WERI-Rb-1 (cell line): ENCODE measurements around the gene DLEC1.

Experiments
- DNase-seq: peaks from one replicate; pipeline ENCODE4 v3.0.0-alpha.2; 2020
- H3K27ac ChIP-seq: fragments of 250-450 bp; sonication (Bioruptor Pico); 2 replicates; pipeline ENCODE4 v1.5.1; 2020; ENCODE audit warnings: mild to moderate bottlenecking, moderate library complexity
- H3K27me3 ChIP-seq: fragments of 250-450 bp; sonication (Bioruptor Pico); 2 replicates; pipeline ENCODE4 v1.5.1; 2021; ENCODE audit warnings: mild to moderate bottlenecking, low read depth, moderate library complexity; ENCODE audit not compliant: insufficient read depth, severe bottlenecking
- H3K36me3 ChIP-seq: fragments of 250-450 bp; sonication (Bioruptor Pico); 2 replicates; pipeline ENCODE4 v1.5.1; 2020; ENCODE audit warnings: mild to moderate bottlenecking, moderate library complexity
- H3K4me3 ChIP-seq: 2 replicates; pipeline ENCODE4 v1.5.1; 2011; ENCODE audit warnings: low read depth, mild to moderate bottlenecking, control low read depth, low read length
- H3K9me3 ChIP-seq: fragments of 250-450 bp; sonication (Bioruptor Pico); 2 replicates; pipeline ENCODE4 v1.5.1; 2021; ENCODE audit warnings: mild to moderate bottlenecking, moderate library complexity; ENCODE audit not compliant: severe bottlenecking
- TF ChIP-seq, protein P1 (sequence below): IDR thresholded peaks from 2 replicates; pipeline ENCODE4 v1.5.1; 2011; ENCODE audit warnings: low read depth, mild to moderate bottlenecking, control low read depth, inconsistent platforms, low read length

DLEC1 gene

DNA sequence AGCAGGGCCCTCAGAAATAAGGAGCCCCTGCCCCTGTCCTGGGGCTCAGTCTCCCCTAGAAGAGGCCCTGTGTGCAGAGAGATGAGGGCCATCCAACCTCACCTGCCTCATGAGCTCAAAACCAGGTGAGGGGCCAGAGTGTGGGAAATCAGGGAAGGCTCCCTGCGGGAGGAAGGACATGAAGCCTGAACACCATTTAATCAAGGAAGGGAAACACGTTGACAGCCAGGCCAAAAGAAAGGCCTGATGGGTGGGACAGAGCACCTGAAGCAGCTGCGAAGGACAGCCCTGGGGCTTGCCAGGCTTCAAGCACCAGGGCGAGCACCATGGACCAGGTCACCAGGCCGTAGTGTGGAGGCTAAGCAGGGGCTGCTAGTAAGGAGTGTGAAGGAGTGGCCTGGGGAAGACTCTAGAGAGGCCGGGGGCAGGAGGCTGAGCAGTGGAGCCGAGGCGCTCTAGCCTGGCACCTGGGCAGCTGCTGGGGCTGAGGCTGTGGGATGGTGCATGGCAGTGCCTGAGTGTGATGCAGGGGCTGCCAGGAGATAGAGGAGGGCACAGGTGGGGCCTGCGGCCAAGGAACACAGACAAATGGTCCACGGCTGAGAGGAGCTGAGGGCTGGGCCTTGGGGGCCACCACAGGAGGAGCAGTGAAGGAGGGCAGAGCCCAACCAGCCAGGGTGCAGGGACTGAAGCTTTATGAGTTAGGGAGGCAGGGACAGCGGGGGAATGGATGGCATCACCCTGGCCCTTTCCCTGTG, 81.9 kb downstream of the DLEC1 start:
- TF ChIP-seq, protein P1, sequence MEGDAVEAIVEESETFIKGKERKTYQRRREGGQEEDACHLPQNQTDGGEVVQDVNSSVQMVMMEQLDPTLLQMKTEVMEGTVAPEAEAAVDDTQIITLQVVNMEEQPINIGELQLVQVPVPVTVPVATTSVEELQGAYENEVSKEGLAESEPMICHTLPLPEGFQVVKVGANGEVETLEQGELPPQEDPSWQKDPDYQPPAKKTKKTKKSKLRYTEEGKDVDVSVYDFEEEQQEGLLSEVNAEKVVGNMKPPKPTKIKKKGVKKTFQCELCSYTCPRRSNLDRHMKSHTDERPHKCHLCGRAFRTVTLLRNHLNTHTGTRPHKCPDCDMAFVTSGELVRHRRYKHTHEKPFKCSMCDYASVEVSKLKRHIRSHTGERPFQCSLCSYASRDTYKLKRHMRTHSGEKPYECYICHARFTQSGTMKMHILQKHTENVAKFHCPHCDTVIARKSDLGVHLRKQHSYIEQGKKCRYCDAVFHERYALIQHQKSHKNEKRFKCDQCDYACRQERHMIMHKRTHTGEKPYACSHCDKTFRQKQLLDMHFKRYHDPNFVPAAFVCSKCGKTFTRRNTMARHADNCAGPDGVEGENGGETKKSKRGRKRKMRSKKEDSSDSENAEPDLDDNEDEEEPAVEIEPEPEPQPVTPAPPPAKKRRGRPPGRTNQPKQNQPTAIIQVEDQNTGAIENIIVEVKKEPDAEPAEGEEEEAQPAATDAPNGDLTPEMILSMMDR: no peak
- no peak overlapping the region for H3K27ac ChIP-seq
- no peak overlapping the region for H3K4me3 ChIP-seq
- H3K27me3 ChIP-seq: no peaks in the 10 kb centered on the region
- no peak for DNase-seq
- H3K9me3 ChIP-seq: no peaks in the 10 kb centered on the region
- H3K36me3 ChIP-seq: peaks cover 28% of the 10 kb centered on the region

DNA sequence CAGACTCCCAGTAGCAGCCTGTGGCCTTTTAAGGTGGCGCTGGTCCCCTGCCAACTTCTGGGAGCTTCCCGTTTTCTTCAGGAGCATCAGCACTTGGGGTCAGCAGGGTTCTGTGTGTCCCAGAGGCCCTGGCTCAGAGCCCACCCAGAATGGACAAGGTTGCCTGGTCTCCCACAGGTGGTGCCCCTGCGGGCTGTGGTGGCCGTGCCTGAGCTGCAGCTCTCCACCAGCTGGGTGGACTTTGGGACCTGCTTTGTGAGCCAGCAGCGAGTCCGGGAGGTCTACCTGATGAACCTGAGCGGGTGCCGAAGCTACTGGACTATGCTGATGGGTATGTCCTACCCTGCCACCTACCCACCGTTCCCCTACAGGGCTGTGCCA, 82.4 kb downstream of the DLEC1 start:
- Histone ChIP-seq H3K36me3 (peaks cover 34% of the 10 kb centered on the region), H3K27me3 (no peaks in the 10 kb centered on the region), H3K27ac (no peak overlapping the region), H3K4me3 (no peak overlapping the region), H3K9me3 (no peaks in the 10 kb centered on the region)
- DNase-seq: no peak
- TF ChIP-seq, protein P1: no peak

- Histone ChIP-seq H3K27me3 (no peaks in the 10 kb centered on the region), H3K36me3 (peaks cover 37% of the 10 kb centered on the region), H3K4me3 (no peak overlapping the region), H3K9me3 (no peaks in the 10 kb centered on the region), H3K27ac (no peak overlapping the region)
- no peak for DNase-seq
- TF ChIP-seq, protein P1: no peak
Observed at GRCh38 chr3:38121832-38122461, 82.9 kb downstream of the DLEC1 start.

DNA sequence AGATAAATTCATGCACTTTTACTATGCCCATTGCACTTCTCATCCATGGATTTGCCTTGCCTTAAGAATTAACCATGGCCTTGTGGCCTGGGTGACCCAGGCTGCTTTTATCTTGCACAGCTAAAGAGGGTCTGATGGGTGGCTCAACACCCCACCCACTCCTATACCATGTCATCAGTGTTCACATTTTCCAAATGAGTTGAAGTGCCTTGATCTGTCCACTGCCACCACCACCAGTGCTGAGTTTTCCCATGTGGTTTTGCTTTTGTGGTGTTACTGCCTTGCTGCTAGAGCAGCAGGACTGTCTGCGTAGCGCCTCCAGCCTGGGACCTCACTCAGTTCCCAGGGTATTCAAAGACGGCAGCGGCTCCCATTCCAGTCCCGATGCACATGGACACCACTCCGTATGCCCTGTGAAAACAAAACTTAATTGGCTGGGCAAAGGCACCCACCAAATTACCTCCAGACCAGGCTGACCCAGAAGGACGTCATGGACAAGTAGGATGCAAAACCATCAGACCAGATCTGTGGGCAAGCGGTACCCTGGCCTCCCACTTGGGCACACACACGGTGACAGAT, 83.8 kb downstream of the DLEC1 start:
- Histone ChIP-seq H3K9me3 (no peaks in the 10 kb centered on the region), H3K4me3 (no peak overlapping the region), H3K27me3 (no peaks in the 10 kb centered on the region), H3K27ac (no peak overlapping the region), H3K36me3 (peaks cover 44% of the 10 kb centered on the region)
- DNase-seq: no peak
- TF ChIP-seq, protein P1: no peak

- TF ChIP-seq, protein P1: no peak
- Histone ChIP-seq H3K4me3 (no peak overlapping the region), H3K9me3 (no peaks in the 10 kb centered on the region), H3K36me3 (peaks cover 54% of the 10 kb centered on the region), H3K27me3 (no peaks in the 10 kb centered on the region), H3K27ac (no peak overlapping the region)
- DNase-seq: no peak
Observed at GRCh38 chr3:38124324-38125122, 85.5 kb downstream of the DLEC1 start.
